CD8-positive, alpha-beta memory T cell (primary cell): ENCODE results near the gene AKAP13. TPM values are rescaled to one million over a fixed set of nuclear protein-coding genes. Genes with fewer than 3 reads are reported as not detected.
A peak's percentile ranks its signal among the peaks of the same experiment; 100 is the strongest.

Experiments used
- CTCF ChIA-PET: fragments of 350-600 bp; sonication (Branson Sonifier 250); formaldehyde crosslinking; loops from one replicate; lab custom pipeline; 2021; ENCODE audit warnings: antibody characterized with exemption; lab: Charles Lee
- POLR2A ChIA-PET: fragments of 350-600 bp; sonication (Branson Sonifier 250); formaldehyde crosslinking; loops from one replicate; lab custom pipeline; 2021; ENCODE audit warnings: antibody characterized with exemption; lab: Charles Lee
- DNase-seq, 5 donors: peaks; one replicate each; pipeline versions ENCODE4 v3.0.0 to v3.0.0-alpha.2; 2020 to 2022; ENCODE audit warnings: mixed read lengths in 1 of 5
- H3K27ac ChIP-seq: one replicate; pipeline ENCODE4 v1.7.0; 2013; ENCODE audit warnings: low read depth, mild to moderate bottlenecking, low read length, moderate library complexity
- H3K27me3 ChIP-seq: 2 replicates; pipeline ENCODE4 v1.7.0; 2013; ENCODE audit warnings: low read length, mild to moderate bottlenecking; ENCODE audit not compliant: insufficient read depth, poor library complexity, severe bottlenecking
- H3K36me3 ChIP-seq: 2 replicates; pipeline ENCODE4 v1.7.0; 2013; ENCODE audit warnings: mild to moderate bottlenecking, low read length, moderate library complexity; ENCODE audit not compliant: insufficient read depth
- H3K4me1 ChIP-seq: 2 replicates; pipeline ENCODE4 v1.7.0; 2013; ENCODE audit warnings: mild to moderate bottlenecking, low read length, moderate library complexity; ENCODE audit not compliant: insufficient read depth
- H3K4me3 ChIP-seq: 2 replicates; pipeline ENCODE4 v1.7.0; 2013; ENCODE audit warnings: mild to moderate bottlenecking, low read length
- H3K9me3 ChIP-seq: 2 replicates; pipeline ENCODE4 v1.7.0; 2013; ENCODE audit warnings: mild to moderate bottlenecking, low read length
- H3K27ac Mint-ChIP-seq, 8 donors: one replicate each; pipeline ENCODE4 v1.8.0; 2020 to 2021; ENCODE audit warnings: mixed read lengths in 8 of 8, mild to moderate bottlenecking in 6 of 8, inconsistent platforms in 3 of 8, moderate library complexity in 3 of 8
- H3K27me3 Mint-ChIP-seq, 2 donors: one replicate each; pipeline ENCODE4 v1.8.0; 2020 to 2021; ENCODE audit warnings: mixed read lengths in 2 of 2, mild to moderate bottlenecking in 1 of 2, moderate library complexity in 1 of 2
- H3K36me3 Mint-ChIP-seq, 3 donors: one replicate each; pipeline ENCODE4 v1.8.0; 2020 to 2021; ENCODE audit warnings: mixed read lengths in 3 of 3, inconsistent platforms in 1 of 3, mild to moderate bottlenecking in 1 of 3
- H3K4me1 Mint-ChIP-seq, 3 donors: one replicate each; pipeline ENCODE4 v1.8.0; 2020 to 2021; ENCODE audit warnings: mixed read lengths in 3 of 3, inconsistent platforms in 1 of 3, mild to moderate bottlenecking in 1 of 3
- H3K4me3 Mint-ChIP-seq, 7 donors: one replicate each; pipeline ENCODE4 v1.8.0; 2020 to 2021; ENCODE audit warnings: mixed read lengths in 7 of 7, mild to moderate bottlenecking in 6 of 7, moderate library complexity in 4 of 7, inconsistent platforms in 2 of 7
- H3K9me3 Mint-ChIP-seq, 5 donors: one replicate each; pipeline ENCODE4 v1.8.0; 2020 to 2022; ENCODE audit warnings: mixed read lengths in 5 of 5, mild to moderate bottlenecking in 3 of 5, moderate library complexity in 2 of 5, inconsistent platforms in 1 of 5
- polyA plus RNA-seq: library from polyadenylated mRNA; unstranded; fragments of 300-500 nt; fragmentation: Illumina TruSeq; gene quantifications from one replicate; pipeline ENCODE4 v1.2.3, GENCODE V29; 2021
- total RNA-seq, 2 experiments: library from RNA; stranded (reverse); gene quantifications; one replicate each; pipeline ENCODE4 v1.2.3, GENCODE V29; 2021

The AKAP13 gene
- total and polyA plus RNA-seq, 3 experiments from 2014 or later = 109 to 234 (median 113) TPM

- peaks cover 46 to 70% (median 65%) of the 10 kb centered on the region in 3 donors for H3K4me1 Mint-ChIP-seq
- H3K36me3 ChIP-seq = no peaks in the 10 kb centered on the region
- H3K27me3 Mint-ChIP-seq = no peaks in the 10 kb centered on the region
- ChIA-PET POLR2A (no interaction called here), CTCF (interaction anchor here (1.6 kb wide), 1 partner anchor 135 kb away, joined by 3 read pairs; no protein-coding TSS in a partner anchor)
- no peak for DNase-seq
- no peak overlapping the region for H3K4me3 ChIP-seq
- H3K27ac Mint-ChIP-seq = peak overlapping the region in 1 of 8 donors; percentile 44
- H3K9me3 ChIP-seq = no peaks in the 10 kb centered on the region
- H3K9me3 Mint-ChIP-seq = peaks cover 0 to 3% (median 0%) of the 10 kb centered on the region in 5 donors
- H3K4me1 ChIP-seq = peaks cover 6% of the 10 kb centered on the region
- H3K4me3 Mint-ChIP-seq = no peak overlapping the region
- no peaks in the 10 kb centered on the region for H3K27me3 ChIP-seq
- peaks cover 0 to 6% (median 5%) of the 10 kb centered on the region in 3 donors for H3K36me3 Mint-ChIP-seq
- H3K27ac ChIP-seq = no peak overlapping the region
These were observed 83.0 kb downstream of the AKAP13 start for GRCh38 chr15:85463276-85463892.

DNA sequence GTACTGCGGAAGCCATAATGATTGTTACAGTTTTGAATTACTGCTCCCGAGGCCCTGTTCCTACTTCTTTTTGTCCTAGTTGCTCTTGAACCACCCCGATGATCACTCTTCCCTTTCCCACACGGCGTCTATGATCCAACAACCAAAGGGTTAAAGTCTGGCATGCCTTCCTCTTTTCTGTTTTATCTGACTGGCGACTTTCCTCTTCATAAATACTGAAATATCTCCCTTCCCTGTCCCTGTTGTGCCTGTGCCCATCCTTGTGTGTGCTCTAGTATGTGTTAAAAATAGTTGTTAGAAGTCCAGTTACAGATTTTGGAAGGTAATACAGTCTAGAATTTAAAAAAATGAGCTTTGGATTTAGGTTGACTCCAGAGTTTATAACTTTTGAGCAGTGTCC lies 83.6 kb downstream of the AKAP13 start:
- Histone ChIP-seq H3K4me1 (peaks cover 6% of the 10 kb centered on the region), H3K27me3 (no peaks in the 10 kb centered on the region), H3K4me3 (no peak overlapping the region), H3K27ac (no peak overlapping the region), H3K36me3 (no peaks in the 10 kb centered on the region), H3K9me3 (no peaks in the 10 kb centered on the region)
- Mint-ChIP-seq H3K27ac (peak overlapping the region in 1 of 8 donors; percentile 32), H3K27me3 (no peaks in the 10 kb centered on the region), H3K4me3 (peak overlapping the region in 1 of 7 donors; percentile 1), H3K4me1 (peaks cover 43 to 67% (median 60%) of the 10 kb centered on the region in 3 donors), H3K36me3 (peaks cover 0 to 6% (median 5%) of the 10 kb centered on the region in 3 donors), H3K9me3 (peaks cover 0 to 3% (median 0%) of the 10 kb centered on the region in 5 donors)
- CTCF ChIA-PET = interaction anchor here (1.6 kb wide), 1 partner anchor 136 kb away, joined by 3 read pairs; no protein-coding TSS in a partner anchor
- DNase-seq = no peak
- POLR2A ChIA-PET = no interaction called here

- Histone ChIP-seq H3K4me1 (peaks cover 6% of the 10 kb centered on the region), H3K27ac (no peak overlapping the region), H3K4me3 (no peak overlapping the region), H3K36me3 (no peaks in the 10 kb centered on the region), H3K27me3 (no peaks in the 10 kb centered on the region), H3K9me3 (no peaks in the 10 kb centered on the region)
- H3K9me3 Mint-ChIP-seq = peaks cover 0 to 3% (median 0%) of the 10 kb centered on the region in 5 donors
- DNase-seq = no peak
- CTCF ChIA-PET = interaction anchor here (1.6 kb wide), 1 partner anchor 136 kb away, joined by 3 read pairs; no protein-coding TSS in a partner anchor
- POLR2A ChIA-PET = no interaction called here
- H3K36me3 Mint-ChIP-seq = peaks cover 0 to 6% (median 5%) of the 10 kb centered on the region in 3 donors
- no peaks in the 10 kb centered on the region for H3K27me3 Mint-ChIP-seq
- H3K4me3 Mint-ChIP-seq = no peak overlapping the region
- H3K4me1 Mint-ChIP-seq = peaks cover 43 to 70% (median 61%) of the 10 kb centered on the region in 3 donors
- peak overlapping the region in 1 of 8 donors; percentile 32 for H3K27ac Mint-ChIP-seq
These were observed 84.1 kb downstream of the AKAP13 start for GRCh38 chr15:85464471-85464870.

- no peaks in the 10 kb centered on the region for H3K36me3 Mint-ChIP-seq
- H3K27ac Mint-ChIP-seq = peak overlapping the region in 1 of 8 donors; percentile 40
- CTCF ChIA-PET = no interaction called here
- H3K27me3 Mint-ChIP-seq = no peaks in the 10 kb centered on the region
- H3K27ac ChIP-seq = no peak overlapping the region
- no peaks in the 10 kb centered on the region for H3K36me3 ChIP-seq
- H3K27me3 ChIP-seq = no peaks in the 10 kb centered on the region
- no peak for DNase-seq
- peaks cover 0 to 3% (median 0%) of the 10 kb centered on the region in 5 donors for H3K9me3 Mint-ChIP-seq
- peaks cover 46 to 85% (median 78%) of the 10 kb centered on the region in 3 donors for H3K4me1 Mint-ChIP-seq
- no peak overlapping the region for H3K4me3 Mint-ChIP-seq
- H3K4me3 ChIP-seq = no peak overlapping the region
- POLR2A ChIA-PET = no interaction called here
- H3K4me1 ChIP-seq = peaks cover 9% of the 10 kb centered on the region
- H3K9me3 ChIP-seq = no peaks in the 10 kb centered on the region
These were observed 90.3 kb downstream of the AKAP13 start for GRCh38 chr15:85470563-85471271.

DNA sequence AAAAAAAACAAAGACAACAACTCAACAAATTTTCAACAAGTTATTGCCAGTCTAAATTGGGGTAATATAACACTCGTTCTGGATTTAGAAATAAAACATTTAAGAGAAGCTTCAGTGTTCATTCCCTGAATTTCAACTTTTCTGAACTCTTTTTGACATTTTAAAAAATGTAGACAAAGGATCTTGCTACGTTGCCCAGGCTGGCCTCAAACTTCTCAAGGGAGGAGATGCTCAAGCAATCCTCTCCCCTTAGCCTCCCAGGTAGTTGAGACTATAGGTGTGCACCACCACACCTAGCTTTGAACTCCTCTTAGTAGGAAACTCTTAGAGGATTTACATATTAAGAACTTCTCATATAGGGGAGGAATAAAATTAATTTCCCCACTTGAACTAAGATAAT lies 91.9 kb downstream of the AKAP13 start:
- H3K27ac ChIP-seq = no peak overlapping the region
- H3K36me3 Mint-ChIP-seq = no peaks in the 10 kb centered on the region
- H3K27ac Mint-ChIP-seq = no peak overlapping the region

GRCh38 chr15:85473455-85473854 lies 93.1 kb downstream of the AKAP13 start:
- H3K4me1 ChIP-seq = peaks cover 13% of the 10 kb centered on the region
- no peaks in the 10 kb centered on the region for H3K9me3 Mint-ChIP-seq
- H3K27ac Mint-ChIP-seq = peak overlapping the region in 7 of 8 donors; percentile 14 to 70 (median 39)
- ChIA-PET CTCF (no interaction called here), POLR2A (no interaction called here)
- no peak overlapping the region for H3K4me3 Mint-ChIP-seq
- no peaks in the 10 kb centered on the region for H3K36me3 Mint-ChIP-seq
- no peak for DNase-seq
- peaks cover 56 to 88% (median 83%) of the 10 kb centered on the region in 3 donors for H3K4me1 Mint-ChIP-seq
- no peaks in the 10 kb centered on the region for H3K27me3 Mint-ChIP-seq
- no peaks in the 10 kb centered on the region for H3K27me3 ChIP-seq
- H3K27ac ChIP-seq = no peak overlapping the region
- H3K36me3 ChIP-seq = no peaks in the 10 kb centered on the region
- no peak overlapping the region for H3K4me3 ChIP-seq
- H3K9me3 ChIP-seq = no peaks in the 10 kb centered on the region

More for the DNA sequence above, 91.9 kb downstream of the AKAP13 start:
- DNase-seq = no peak
- Mint-ChIP-seq H3K27me3 (no peaks in the 10 kb centered on the region), H3K4me1 (peaks cover 55 to 91% (median 84%) of the 10 kb centered on the region in 3 donors), H3K9me3 (no peaks in the 10 kb centered on the region), H3K4me3 (no peak overlapping the region)
- CTCF ChIA-PET = interaction anchor here (1.6 kb wide), 2 partner anchors 14 to 176 kb away, joined by 6 to 8 read pairs; no protein-coding TSS in a partner anchor
- H3K27me3 ChIP-seq = no peaks in the 10 kb centered on the region
- peaks cover 13% of the 10 kb centered on the region for H3K4me1 ChIP-seq
- no peaks in the 10 kb centered on the region for H3K9me3 ChIP-seq
- H3K36me3 ChIP-seq = no peaks in the 10 kb centered on the region
- H3K4me3 ChIP-seq = no peak overlapping the region
- POLR2A ChIA-PET = no interaction called here

DNA sequence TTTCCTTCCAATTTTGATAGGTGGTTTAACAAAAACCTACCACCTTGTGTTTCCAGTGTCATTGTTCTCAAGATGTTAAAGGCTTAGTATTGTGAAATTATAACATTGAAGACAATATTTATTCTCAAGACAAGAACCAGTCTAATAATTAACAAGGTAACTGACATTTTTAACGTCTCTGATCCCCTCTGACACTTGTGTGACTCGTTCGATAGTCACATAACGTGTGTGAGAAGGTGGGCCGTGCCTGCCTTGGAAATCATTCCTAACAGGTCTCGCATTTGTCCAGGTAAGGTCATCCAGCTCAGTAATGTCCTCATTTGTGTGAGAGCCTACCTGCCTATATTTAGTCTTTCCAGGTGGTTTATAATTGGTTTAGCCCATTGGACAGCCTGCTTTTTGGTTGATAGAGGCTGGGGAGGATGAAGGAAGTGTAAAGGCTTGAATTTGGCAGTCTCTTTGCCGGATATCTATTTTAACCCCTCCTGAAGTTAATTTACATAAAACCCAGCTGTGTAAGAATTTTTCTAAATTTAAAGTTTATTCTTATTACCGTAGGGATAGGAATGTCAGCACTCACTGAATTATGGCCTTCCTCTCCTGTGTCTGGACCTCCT lies 94.4 kb downstream of the AKAP13 start:
- H3K9me3 Mint-ChIP-seq = no peaks in the 10 kb centered on the region
- DNase-seq = no peak
- peaks cover 0 to 4% (median 0%) of the 10 kb centered on the region in 3 donors for H3K36me3 Mint-ChIP-seq
- no peaks in the 10 kb centered on the region for H3K9me3 ChIP-seq
- H3K4me1 ChIP-seq = peaks cover 13% of the 10 kb centered on the region
- H3K36me3 ChIP-seq = no peaks in the 10 kb centered on the region
- ChIA-PET POLR2A (no interaction called here), CTCF (no interaction called here)
- H3K4me3 ChIP-seq = no peak overlapping the region
- no peaks in the 10 kb centered on the region for H3K27me3 ChIP-seq
- H3K27me3 Mint-ChIP-seq = no peaks in the 10 kb centered on the region
- peaks cover 66 to 93% (median 90%) of the 10 kb centered on the region in 3 donors for H3K4me1 Mint-ChIP-seq
- H3K27ac ChIP-seq = no peak overlapping the region
- H3K27ac Mint-ChIP-seq = peak overlapping the region in 4 of 8 donors; percentile 16 to 76 (median 28)
- peak overlapping the region in 1 of 7 donors; percentile 35 for H3K4me3 Mint-ChIP-seq
